Natural killer cell (primary cell): ENCODE results near the gene WDR54. TPM values are rescaled to one million over a fixed set of nuclear protein-coding genes. Genes with fewer than 3 reads are reported as not detected.
A peak's percentile ranks its signal among the peaks of the same experiment; 100 is the strongest.

Experiments used
- ATAC-seq, 3 donors: fragments of 150-1000 bp in 2 of 3; fragments of 200-7000 bp in 1 of 3; cut with Tn5 transposase; 1 replicate in 1 of 3; 2 replicates in 2 of 3; pipeline ENCODE4 v1.10.0; 2021; ENCODE audit warnings: mild to moderate bottlenecking in 2 of 3, moderate library complexity in 2 of 3
- DNase-seq, 2 donors: peaks; one replicate each; pipeline versions ENCODE4 v3.0.0 to v3.0.0-alpha.2; 2013 to 2021; ENCODE audit warnings: mixed read lengths in 1 of 2
- H3K27ac ChIP-seq: one replicate; pipeline ENCODE4 v1.5.1; 2013; ENCODE audit warnings: mild to moderate bottlenecking, low read length
- H3K27me3 ChIP-seq: one replicate; pipeline ENCODE4 v1.6.1; 2013; ENCODE audit warnings: low read length; ENCODE audit not compliant: control insufficient read depth, insufficient read depth
- H3K36me3 ChIP-seq: one replicate; pipeline ENCODE4 v1.6.1; 2013; ENCODE audit warnings: low read length; ENCODE audit not compliant: control insufficient read depth, insufficient read depth
- H3K4me1 ChIP-seq: one replicate; pipeline ENCODE4 v1.6.1; 2013; ENCODE audit warnings: low read length; ENCODE audit not compliant: control insufficient read depth, insufficient read depth
- H3K4me3 ChIP-seq: one replicate; pipeline ENCODE4 v1.5.1; 2013; ENCODE audit warnings: low read length
- H3K9me3 ChIP-seq: one replicate; pipeline ENCODE4 v1.6.1; 2013; ENCODE audit warnings: low read length; ENCODE audit not compliant: control insufficient read depth, insufficient read depth
- H3K27ac Mint-ChIP-seq, 2 donors: one replicate each; pipeline ENCODE4 v1.8.0; 2022; ENCODE audit warnings: mild to moderate bottlenecking in 2 of 2, mixed read lengths in 2 of 2, moderate library complexity in 1 of 2
- H3K27me3 Mint-ChIP-seq, 2 donors: one replicate each; pipeline ENCODE4 v1.8.0; 2022; ENCODE audit warnings: low read depth in 2 of 2, mixed read lengths in 2 of 2
- H3K36me3 Mint-ChIP-seq: one replicate; pipeline ENCODE4 v1.8.0; 2022; ENCODE audit warnings: mixed read lengths
- H3K4me1 Mint-ChIP-seq, 2 donors: one replicate each; pipeline ENCODE4 v1.8.0; 2022; ENCODE audit warnings: mixed read lengths in 2 of 2
- H3K4me3 Mint-ChIP-seq: one replicate; pipeline ENCODE4 v1.8.0; 2022; ENCODE audit warnings: mild to moderate bottlenecking, moderate library complexity, mixed read lengths
- H3K9me3 Mint-ChIP-seq, 2 donors: one replicate each; pipeline ENCODE4 v1.8.0; 2022; ENCODE audit warnings: mixed read lengths in 2 of 2
- WGBS: methylation state at CpG from one replicate; pipeline ENCODE4 v1.1.7; 2013; ENCODE audit warnings: missing lambda C conversion rate; ENCODE audit not compliant: insufficient coverage; 5-methylcytosine and 5-hydroxymethylcytosine counted together
- intact Hi-C: fragments of 100-400 bp; cut with micrococcal nuclease; formaldehyde crosslinking; loops from one replicate; pipeline ENCODE4 v1.14.2; 2022
- total RNA-seq, 4 donors: library from RNA; stranded (reverse); fragments of 120-200 nt in 1 of 4; gene quantifications; one replicate each; pipeline versions ENCODE4 v1.2.3 to v1.2.4, GENCODE V29; 2013 to 2022
- TF ChIP-seq, protein P1 (sequence below): fragments of 200-600 bp; IDR thresholded peaks from one replicate; pipeline ENCODE4 v1.8.0; 2022; ENCODE audit warnings: antibody characterized with exemption

Gene WDR54
- total RNA-seq, 3 donors from 2014 or later (not counting 1 experiment from before 2014, with no cell fraction given), result 28.0 to 35.3 (median 28.0) TPM

DNA sequence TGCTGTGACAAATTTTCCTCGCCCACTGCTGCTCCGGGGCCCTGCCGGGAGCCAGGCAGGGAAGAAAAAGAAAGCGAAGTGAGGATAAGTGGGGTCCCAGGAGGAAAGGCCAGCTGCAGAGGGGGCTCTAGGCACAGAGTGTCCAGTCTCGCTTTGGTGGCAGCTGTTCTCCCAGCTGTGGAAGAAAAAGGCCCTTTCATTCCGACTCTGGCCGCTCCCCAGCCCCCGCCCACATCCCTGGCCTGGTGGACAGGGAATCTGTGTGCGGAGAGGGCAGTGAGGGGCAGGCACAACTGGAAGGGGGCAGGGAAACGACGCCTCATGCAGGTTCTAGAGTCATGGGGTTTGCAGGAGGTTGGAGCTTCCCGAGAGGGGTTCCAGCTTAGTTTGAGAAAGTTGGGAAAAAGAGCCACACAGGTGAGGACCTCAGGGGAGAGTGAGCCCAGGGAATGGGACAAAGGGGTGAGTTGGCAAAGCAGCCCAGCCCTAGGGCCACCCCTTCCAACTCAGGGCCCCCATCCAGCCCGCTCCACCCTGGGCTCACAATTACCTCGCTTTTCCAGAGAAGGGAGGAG, 18.4 kb downstream of the WDR54 start:
- Histone ChIP-seq H3K4me1 (peaks cover 33% of the 10 kb centered on the region), H3K36me3 (no peaks in the 10 kb centered on the region), H3K4me3 (peak overlapping the region; percentile 40), H3K27ac (no peak overlapping the region), H3K27me3 (peaks cover 19% of the 10 kb centered on the region), H3K9me3 (no peaks in the 10 kb centered on the region)
- 51% methylated on average over 14 of the region's 14 CpGs for WGBS
- H3K27me3 Mint-ChIP-seq, result peaks cover 0 to 14% of the 10 kb centered on the region in 2 donors
- DNase-seq (no peak), ATAC-seq (no peak)
- H3K9me3 Mint-ChIP-seq, result no peaks in the 10 kb centered on the region
- TF ChIP-seq, protein P1, sequence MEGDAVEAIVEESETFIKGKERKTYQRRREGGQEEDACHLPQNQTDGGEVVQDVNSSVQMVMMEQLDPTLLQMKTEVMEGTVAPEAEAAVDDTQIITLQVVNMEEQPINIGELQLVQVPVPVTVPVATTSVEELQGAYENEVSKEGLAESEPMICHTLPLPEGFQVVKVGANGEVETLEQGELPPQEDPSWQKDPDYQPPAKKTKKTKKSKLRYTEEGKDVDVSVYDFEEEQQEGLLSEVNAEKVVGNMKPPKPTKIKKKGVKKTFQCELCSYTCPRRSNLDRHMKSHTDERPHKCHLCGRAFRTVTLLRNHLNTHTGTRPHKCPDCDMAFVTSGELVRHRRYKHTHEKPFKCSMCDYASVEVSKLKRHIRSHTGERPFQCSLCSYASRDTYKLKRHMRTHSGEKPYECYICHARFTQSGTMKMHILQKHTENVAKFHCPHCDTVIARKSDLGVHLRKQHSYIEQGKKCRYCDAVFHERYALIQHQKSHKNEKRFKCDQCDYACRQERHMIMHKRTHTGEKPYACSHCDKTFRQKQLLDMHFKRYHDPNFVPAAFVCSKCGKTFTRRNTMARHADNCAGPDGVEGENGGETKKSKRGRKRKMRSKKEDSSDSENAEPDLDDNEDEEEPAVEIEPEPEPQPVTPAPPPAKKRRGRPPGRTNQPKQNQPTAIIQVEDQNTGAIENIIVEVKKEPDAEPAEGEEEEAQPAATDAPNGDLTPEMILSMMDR, result no peak
- H3K36me3 Mint-ChIP-seq, result no peaks in the 10 kb centered on the region
- peak overlapping the region; percentile 88 for H3K4me3 Mint-ChIP-seq
- H3K27ac Mint-ChIP-seq, result peak overlapping the region; percentile 27 to 28
- intact Hi-C loops, result no loop called here
- peaks cover 27 to 38% of the 10 kb centered on the region in 2 donors for H3K4me1 Mint-ChIP-seq

DNA sequence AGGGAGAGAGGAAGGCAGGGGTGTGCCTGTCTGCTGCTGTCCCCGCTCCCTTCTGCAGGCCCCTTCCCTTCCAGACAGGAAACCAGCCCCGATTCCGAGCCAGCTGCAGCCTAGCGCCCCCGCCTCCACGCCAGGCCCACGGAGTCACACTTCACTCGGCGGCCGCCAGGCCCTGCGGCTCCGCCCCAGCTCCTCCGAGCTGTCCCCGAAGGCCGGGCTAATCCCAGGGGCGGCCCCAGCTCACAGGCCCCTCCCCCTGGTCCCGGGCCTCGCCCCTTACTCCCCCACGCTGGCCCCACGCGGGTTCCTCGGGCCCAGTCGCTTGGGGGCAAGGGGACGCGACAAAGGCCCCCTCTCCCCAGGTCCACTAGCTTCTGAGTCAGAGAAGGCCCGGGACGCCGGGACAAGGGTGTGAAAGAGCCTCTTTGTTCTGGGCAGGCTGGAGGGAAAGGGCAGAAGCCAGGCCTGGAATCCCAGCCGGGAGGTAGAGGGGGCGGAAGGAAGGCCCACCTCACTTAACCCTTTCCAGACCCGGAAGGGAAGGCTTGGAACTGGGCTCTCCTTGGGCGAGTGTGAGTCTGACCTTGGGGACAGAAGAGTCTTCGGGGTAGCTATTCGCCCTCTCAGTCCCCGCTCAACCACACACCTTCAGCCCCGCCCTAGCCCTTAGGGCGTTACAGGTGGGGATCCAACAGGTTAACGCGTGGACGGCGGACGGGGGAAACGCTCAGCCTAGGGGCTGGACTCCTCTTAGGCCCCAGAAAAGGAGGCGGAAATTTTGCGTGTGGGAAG, 19.0 kb downstream of the WDR54 start:
- 31% methylated on average over 45 of the region's 45 CpGs for WGBS
- DNase-seq, result peak; percentile 59 to 64

DNA sequence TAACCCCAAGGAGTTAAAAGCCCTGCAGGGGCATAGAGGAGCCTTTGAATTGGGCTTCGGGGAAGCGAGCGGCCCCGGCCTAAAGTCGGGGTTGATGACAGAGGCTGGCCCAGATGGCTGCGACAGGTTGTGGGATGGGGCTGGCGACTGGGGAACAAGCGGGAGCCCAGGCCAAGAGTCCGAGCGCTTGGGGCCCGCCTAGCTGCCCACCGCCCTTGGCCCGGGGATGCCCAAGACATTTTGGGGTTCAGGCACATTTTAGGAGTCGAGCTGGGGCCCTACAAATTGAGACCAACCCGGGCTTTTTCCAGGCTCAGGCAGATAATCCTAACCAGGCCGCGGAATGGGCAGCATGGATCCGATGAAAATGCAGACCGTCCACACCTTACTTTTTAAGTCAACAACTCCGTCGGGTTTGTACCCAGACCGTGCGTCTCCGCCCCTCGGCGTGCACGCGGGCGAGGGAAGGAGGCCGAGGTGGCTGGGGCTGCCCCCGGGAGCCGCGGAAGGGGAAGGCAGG, 19.7 kb downstream of the WDR54 start:
- peak in 2 of 3 donors; percentile 52 to 68 for ATAC-seq
- WGBS, result 53% methylated on average over 33 of the region's 33 CpGs
- H3K27ac Mint-ChIP-seq, result peak overlapping the region; percentile 27 to 28

More for the DNA sequence above, 19.0 kb downstream of the WDR54 start:
- peaks cover 19% of the 10 kb centered on the region for H3K27me3 ChIP-seq
- Mint-ChIP-seq H3K36me3 (no peaks in the 10 kb centered on the region), H3K4me3 (peak overlapping the region; percentile 88), H3K27me3 (peaks cover 0 to 14% of the 10 kb centered on the region in 2 donors), H3K9me3 (no peaks in the 10 kb centered on the region), H3K4me1 (peaks cover 27 to 38% of the 10 kb centered on the region in 2 donors), H3K27ac (peak overlapping the region; percentile 27 to 28)
- peak; percentile 88 to 92 (median 91) for ATAC-seq
- H3K9me3 ChIP-seq, result no peaks in the 10 kb centered on the region
- no peaks in the 10 kb centered on the region for H3K36me3 ChIP-seq
- H3K4me1 ChIP-seq, result peaks cover 33% of the 10 kb centered on the region
- peak overlapping the region; percentile 40 for H3K27ac ChIP-seq
- TF ChIP-seq, protein P1, result no peak
- peak overlapping the region; percentile 40 for H3K4me3 ChIP-seq
- intact Hi-C loops, result loop anchor here (1.0 kb wide), 1 partner anchor 12 kb away; no protein-coding TSS in a partner anchor

More for the DNA sequence above, 19.7 kb downstream of the WDR54 start:
- TF ChIP-seq, protein P1, result no peak
- no peaks in the 10 kb centered on the region for H3K36me3 Mint-ChIP-seq
- Histone ChIP-seq H3K9me3 (no peaks in the 10 kb centered on the region), H3K4me1 (peaks cover 33% of the 10 kb centered on the region), H3K36me3 (no peaks in the 10 kb centered on the region), H3K27me3 (peaks cover 19% of the 10 kb centered on the region), H3K27ac (no peak overlapping the region), H3K4me3 (peak overlapping the region; percentile 25)
- peaks cover 0 to 14% of the 10 kb centered on the region in 2 donors for H3K27me3 Mint-ChIP-seq
- DNase-seq, result no peak
- intact Hi-C loops, result loop anchor here (1.0 kb wide), 1 partner anchor 11 kb away; no protein-coding TSS in a partner anchor
- peaks cover 27 to 38% of the 10 kb centered on the region in 2 donors for H3K4me1 Mint-ChIP-seq
- peak overlapping the region; percentile 88 for H3K4me3 Mint-ChIP-seq
- H3K9me3 Mint-ChIP-seq, result no peaks in the 10 kb centered on the region
